IMR-90 (cell line): ENCODE measurements around the gene CLDN7.
A peak's percentile ranks its signal among the peaks of the same experiment; 100 is the strongest.

Experiments
- BHLHE40 ChIP-seq: fragments of 150-350 bp; IDR thresholded peaks from 2 replicates; pipeline ENCODE4 v1.6.1; 2016; ENCODE audit warnings: mild to moderate bottlenecking, low read depth, low read length
- CEBPB ChIP-seq: IDR thresholded peaks from 2 replicates; pipeline ENCODE4 v1.6.1; 2012; ENCODE audit warnings: low read depth, low read length, improper control_type of control experiment
- CTCF ChIP-seq: conservative IDR thresholded peaks from 2 replicates; pipeline ENCODE4 v1.5.1; 2012; ENCODE audit warnings: mild to moderate bottlenecking, low read depth, low read length, improper control_type of control experiment
- ELK1 ChIP-seq: fragments of 150-350 bp; IDR thresholded peaks from 2 replicates; pipeline ENCODE4 v1.6.1; 2016; ENCODE audit warnings: low read depth, mild to moderate bottlenecking, low read length, moderate library complexity, borderline replicate concordance
- FOS ChIP-seq: fragments of 150-350 bp; IDR thresholded peaks from 2 replicates; pipeline ENCODE4 v1.6.1; 2016; ENCODE audit warnings: low read depth, low read length
- MAZ ChIP-seq: IDR thresholded peaks from 2 replicates; pipeline ENCODE4 v1.6.1; 2012; ENCODE audit warnings: low read depth, mild to moderate bottlenecking, low read length, improper control_type of control experiment, moderate library complexity, borderline replicate concordance
- MXI1 ChIP-seq: IDR thresholded peaks from 2 replicates; pipeline ENCODE4 v1.6.1; 2012; ENCODE audit warnings: low read depth, mild to moderate bottlenecking, low read length, moderate library complexity, borderline replicate concordance
- NFE2L2 ChIP-seq: fragments of 150-350 bp; IDR thresholded peaks from 2 replicates; pipeline ENCODE4 v1.6.1; 2016; ENCODE audit warnings: low read depth, mild to moderate bottlenecking, low read length
- POLR2A ChIP-seq: IDR thresholded peaks from 2 replicates; pipeline ENCODE4 v1.6.1; 2012; ENCODE audit warnings: mild to moderate bottlenecking, low read depth, low read length
- RAD21 ChIP-seq: IDR thresholded peaks from 2 replicates; pipeline ENCODE4 v1.6.1; 2012; ENCODE audit warnings: low read length, improper control_type of control experiment
- RCOR1 ChIP-seq: IDR thresholded peaks from 2 replicates; pipeline ENCODE4 v1.6.1; 2012; ENCODE audit warnings: mild to moderate bottlenecking, low read length, improper control_type of control experiment; ENCODE audit not compliant: insufficient replicate concordance
- RFX5 ChIP-seq: IDR thresholded peaks from 2 replicates; pipeline ENCODE4 v1.8.0; 2012; ENCODE audit warnings: low read depth, mild to moderate bottlenecking, low read length, moderate library complexity
- SMC3 ChIP-seq: fragments of 150-350 bp; IDR thresholded peaks from 2 replicates; pipeline ENCODE4 v1.6.1; 2016; ENCODE audit warnings: low read depth, mild to moderate bottlenecking, antibody characterized with exemption, low read length, moderate library complexity
- USF2 ChIP-seq: fragments of 150-350 bp; IDR thresholded peaks from 2 replicates; pipeline ENCODE4 v1.6.1; 2017; ENCODE audit warnings: mild to moderate bottlenecking, antibody characterized with exemption, low read length, low read depth

- TF ChIP-seq MAZ = peak; percentile 50; the same call in 1 of the 2 replicates
- TF ChIP-seq CEBPB = no peak
- TF ChIP-seq CTCF = peak; percentile 55
- peak; percentile 15 for TF ChIP-seq POLR2A
- TF ChIP-seq RAD21 = peak; percentile 61
- TF ChIP-seq RFX5 = no peak
- peak; percentile 42 for TF ChIP-seq SMC3
- TF ChIP-seq NFE2L2 = no peak
- no peak for TF ChIP-seq USF2
- TF ChIP-seq MXI1 = no peak
- TF ChIP-seq BHLHE40 = no peak
- no peak for TF ChIP-seq RCOR1
- TF ChIP-seq ELK1 = no peak
- TF ChIP-seq FOS = no peak
Measured at GRCh38 chr17:7220593-7221277, 41.5 kb downstream of the CLDN7 start.
